Cerebellar cortex (tissue), 1 donor: ENCODE measurements around the gene BRD1.
A peak's percentile ranks its signal among the peaks of the same experiment; 100 is the strongest.
"Not testable (repeated sequence)": the region's sequence is repeated elsewhere in the genome, so short reads cannot be mapped to it uniquely, and the experiment has no call there.

Experiments used
- DNase-seq: peaks from one replicate; pipeline ENCODE4 v3.0.0-alpha.2; 2015; ENCODE audit warnings: low spot score

BRD1 gene

GRCh38 chr22:49783926-49784629 lies 43.6 kb downstream of the BRD1 start:
- DNase-seq: no peak

- no peak for DNase-seq
Measured at GRCh38 chr22:49783036-49783746, 44.5 kb downstream of the BRD1 start.

DNA sequence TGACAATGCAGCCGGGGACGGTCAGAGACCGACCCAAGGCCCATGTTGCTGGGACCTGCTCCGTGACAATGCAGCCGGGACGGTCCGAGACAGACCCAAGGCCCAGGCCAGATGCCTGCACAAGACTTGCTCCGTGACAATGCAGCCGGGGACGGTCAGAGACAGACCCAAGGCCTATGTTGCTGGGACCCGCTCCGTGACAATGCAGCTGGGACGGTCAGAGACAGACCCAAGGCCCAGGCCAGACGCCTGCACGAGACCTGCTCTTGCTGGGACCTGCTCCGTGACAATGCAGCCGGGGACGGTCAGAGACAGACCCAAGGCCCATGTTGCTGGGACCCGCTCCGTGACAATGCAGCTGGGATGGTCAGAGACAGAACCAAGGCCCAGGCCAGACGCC lies 45.8 kb downstream of the BRD1 start:
- not testable (repeated sequence) for DNase-seq

DNA sequence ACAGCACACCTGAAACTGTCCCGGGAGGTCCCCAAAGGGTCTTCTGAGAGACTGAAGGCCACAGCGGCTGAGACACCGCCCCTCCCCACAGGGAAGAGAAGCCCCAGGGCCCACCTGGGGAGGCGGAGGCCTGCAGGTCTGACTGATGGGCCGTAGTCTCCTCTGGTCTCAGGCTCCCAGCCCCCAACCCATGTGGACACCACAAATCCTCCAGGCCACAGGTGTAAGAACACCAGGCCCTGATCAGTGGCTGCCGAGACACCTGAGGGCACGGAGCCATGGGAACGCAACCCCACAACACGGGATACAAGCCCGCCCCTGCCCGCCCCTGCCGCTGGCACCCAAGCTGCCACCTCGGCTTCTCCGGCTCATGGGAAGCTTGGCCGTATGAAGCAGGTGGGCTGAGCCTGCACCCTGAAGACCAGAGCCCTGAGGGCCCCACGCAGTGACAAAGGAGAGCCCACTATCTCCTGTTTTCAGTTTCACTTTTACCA lies 46.3 kb downstream of the BRD1 start:
- DNase-seq: no peak

DNA sequence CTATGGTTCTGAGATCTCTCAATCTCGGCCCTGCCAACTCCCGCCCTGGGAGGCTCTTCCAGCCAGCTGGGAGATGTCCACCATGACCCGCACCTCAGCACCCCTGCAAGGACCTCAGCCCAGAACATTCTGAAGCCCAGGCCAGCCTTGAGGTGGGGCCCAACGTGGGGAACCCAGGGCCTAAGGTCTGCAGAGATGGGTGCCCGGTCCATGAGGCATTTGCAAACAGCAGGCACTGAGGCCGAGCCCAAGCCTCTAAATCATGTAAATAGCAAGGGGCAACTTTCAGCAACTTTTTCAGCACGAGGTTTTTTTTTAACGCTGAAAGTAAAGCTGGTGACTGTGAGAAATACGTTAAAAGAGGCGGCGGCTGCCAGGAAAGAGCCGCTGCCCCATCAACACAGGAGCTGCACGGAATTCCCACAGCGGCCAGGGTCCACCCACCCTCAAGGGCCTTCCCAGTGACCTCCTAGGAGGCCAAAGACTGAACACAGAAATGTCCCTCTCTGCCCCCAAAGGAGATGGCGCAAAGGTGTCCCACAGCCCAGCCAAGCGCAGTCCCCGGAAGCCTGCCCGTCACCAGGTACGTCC lies 46.9 kb downstream of the BRD1 start:
- DNase-seq: no peak

DNA sequence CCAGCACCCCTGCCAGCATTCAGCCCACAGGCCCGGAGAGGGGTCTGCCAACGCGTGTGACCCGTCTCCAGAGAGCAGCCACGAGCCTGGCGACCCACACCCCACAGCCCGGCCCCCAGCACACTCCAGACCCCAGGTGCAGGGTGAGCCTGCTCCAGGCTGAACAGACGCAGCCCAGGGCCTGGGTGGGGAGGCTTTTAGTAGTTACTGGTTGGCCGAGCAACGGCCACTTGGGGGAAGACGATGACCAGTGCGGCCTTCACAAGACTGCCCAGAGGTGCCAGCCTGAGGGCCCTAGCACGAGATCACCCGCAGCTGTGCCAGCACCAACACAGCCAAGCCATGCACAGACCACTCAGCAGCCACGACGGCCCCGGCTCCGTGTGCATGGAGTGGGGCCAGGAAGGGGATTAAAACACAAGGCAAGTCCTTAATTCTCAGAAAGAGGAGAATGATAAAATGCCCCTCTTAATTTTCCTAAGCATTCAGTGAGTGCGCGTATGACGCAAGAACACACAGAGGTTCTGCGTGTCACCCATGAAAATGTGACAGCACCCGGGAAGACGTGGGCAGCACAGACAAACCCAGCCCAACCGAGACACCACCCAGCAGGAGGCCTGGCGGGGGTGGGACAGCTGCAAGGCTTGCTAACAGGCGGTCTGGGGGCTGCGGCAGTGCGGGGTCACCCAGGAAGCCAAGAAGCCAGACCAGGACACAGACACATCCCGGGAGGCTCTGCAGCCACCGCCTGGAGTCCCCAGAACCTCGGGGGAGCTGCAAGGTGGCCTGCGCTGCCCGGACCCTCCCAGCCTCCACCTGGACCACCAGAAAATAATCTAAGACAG lies 47.6 kb downstream of the BRD1 start:
- DNase-seq: no peak

- DNase-seq: no peak
Measured at GRCh38 chr22:49779211-49779610, 48.5 kb downstream of the BRD1 start.

DNA sequence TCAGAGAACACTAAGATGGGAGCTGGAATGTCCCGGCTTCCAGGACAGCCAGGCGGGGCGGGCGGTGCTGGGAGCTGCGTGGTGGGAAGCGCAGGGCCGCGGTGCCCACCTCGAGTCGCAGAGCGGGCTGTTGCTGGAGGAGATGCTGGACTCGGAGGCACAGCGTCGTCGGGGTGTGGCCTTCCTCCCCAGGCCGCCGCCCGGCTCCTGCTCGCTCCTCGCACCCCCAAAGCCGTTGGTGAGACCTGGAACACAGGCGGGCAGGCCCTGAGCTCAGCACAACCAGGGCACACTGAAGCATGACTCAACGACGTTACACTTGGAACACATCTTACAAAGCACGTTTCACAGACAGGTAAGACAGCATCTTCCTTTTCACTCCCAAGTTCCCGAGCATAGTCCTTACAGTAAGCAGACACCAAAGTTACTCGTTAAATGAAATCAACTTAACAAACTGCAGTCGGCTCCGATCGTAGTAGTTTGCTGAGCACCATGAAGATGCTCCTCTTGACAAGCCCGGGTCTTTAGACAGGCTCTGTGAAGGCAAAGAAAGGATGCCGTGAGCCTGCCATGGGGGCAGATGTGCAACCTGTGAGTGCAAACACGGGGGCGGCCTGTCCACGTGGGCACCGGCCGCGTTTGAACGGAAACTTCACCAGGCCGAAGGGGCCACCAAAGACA lies 50.0 kb downstream of the BRD1 start:
- no peak for DNase-seq

DNA sequence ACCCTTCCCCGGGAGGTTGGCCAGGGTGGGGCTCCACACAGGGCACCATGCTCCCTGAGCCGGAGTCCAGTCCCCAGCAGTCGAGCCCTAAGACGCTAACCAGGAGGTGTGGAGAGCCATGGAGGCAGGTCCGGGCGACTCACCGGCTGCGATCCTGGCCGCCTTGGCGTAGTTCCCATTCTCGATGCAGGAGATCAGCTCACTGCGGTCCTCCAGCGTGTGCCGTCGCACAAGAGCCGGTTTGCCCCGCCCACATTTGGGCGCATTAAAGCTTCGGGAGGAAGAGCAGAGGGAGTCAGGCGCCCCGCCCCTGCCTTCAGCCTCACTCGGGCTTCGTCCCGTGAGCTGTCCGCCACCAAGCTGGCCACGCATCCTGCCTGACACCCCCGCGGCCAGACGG lies 50.8 kb downstream of the BRD1 start:
- DNase-seq: no peak

DNA sequence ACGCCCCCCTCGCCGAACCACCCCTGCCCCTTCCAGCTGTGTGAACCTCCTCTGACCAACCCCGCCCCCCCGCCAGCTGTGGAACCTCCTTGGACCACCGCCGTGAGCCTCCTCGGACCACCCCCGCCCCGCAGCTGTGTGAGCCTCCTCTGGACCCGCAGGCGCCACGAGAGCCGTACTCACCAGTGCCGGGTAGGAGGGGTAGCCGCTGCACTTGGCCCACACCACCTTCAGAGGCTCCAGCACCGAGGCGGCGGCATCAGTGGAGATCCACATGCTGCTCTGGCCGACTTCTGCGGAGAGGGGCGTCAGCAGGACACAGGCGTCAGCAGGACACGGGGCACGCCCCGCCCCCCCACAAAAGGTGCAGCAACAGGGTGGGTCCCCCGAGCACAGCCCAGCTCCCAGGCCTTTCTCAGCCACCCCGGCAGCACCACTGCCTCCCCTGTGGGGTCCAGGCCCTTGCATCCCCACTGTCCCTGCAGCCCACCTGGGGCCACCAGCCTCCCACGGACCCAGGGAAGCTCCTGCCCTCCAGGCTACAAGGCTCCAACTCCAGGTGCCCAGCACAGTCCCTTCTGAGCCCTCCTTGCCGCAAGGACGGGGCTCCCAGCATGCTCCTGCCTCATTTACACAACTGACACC lies 51.7 kb downstream of the BRD1 start:
- no peak for DNase-seq

DNA sequence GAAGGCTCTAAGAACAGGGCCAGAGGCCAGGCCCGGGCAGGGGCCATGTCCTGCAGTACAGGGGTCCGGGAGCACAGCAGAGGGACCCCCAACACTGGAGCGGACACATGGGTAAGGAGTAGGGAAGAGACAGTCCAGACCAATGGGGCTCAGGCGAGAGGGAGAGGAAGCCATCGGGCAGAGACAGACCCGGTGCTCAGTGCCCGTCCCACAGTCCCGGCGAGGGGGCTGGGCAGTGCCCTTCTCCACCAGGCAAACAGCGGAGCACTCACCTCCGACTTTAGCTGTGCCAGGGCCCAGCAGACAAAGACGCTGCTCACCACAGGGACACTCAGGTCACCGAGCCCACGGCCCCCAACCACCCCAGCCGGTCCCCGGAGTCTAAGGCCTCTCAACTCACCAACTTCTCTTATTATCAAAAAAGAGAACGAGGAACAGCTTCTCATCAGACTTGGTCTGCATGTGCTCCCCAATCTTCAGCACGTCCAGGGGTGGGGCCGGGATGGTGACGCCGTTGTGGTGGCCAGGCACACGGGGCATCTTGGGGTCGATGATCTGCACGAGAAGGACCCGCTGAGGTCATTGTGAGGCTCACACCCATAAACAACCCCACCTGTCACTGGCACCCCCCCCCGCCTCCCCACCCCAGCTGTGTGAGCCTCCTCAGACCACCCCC lies 52.3 kb downstream of the BRD1 start:
- no peak for DNase-seq

GRCh38 chr22:49774499-49775151 lies 53.0 kb downstream of the BRD1 start:
- no peak for DNase-seq

DNA sequence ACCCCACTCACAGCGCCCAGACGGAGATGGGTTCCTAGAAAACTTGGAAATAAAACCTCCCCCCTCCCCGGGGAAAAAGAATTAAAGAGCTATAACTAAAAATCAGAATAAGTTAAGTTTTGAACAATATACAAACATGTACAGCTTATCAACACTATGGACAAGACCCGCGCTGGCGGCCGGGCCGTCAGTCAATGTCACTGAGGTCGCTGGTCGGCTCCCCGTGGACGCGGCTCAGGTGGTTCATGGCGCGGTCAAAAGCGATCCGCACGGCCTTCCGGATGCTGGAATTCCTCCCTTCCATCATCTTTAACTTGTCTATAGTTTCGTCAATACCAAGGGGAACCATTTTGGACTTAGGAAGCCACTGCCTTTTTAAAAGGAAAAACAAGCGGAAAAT lies 53.6 kb downstream of the BRD1 start:
- no peak for DNase-seq

- DNase-seq: no peak
Measured at GRCh38 chr22:49773531-49773930, 54.1 kb downstream of the BRD1 start.

- no peak for DNase-seq
Measured at GRCh38 chr22:49772692-49773091, 55.0 kb downstream of the BRD1 start.

DNA sequence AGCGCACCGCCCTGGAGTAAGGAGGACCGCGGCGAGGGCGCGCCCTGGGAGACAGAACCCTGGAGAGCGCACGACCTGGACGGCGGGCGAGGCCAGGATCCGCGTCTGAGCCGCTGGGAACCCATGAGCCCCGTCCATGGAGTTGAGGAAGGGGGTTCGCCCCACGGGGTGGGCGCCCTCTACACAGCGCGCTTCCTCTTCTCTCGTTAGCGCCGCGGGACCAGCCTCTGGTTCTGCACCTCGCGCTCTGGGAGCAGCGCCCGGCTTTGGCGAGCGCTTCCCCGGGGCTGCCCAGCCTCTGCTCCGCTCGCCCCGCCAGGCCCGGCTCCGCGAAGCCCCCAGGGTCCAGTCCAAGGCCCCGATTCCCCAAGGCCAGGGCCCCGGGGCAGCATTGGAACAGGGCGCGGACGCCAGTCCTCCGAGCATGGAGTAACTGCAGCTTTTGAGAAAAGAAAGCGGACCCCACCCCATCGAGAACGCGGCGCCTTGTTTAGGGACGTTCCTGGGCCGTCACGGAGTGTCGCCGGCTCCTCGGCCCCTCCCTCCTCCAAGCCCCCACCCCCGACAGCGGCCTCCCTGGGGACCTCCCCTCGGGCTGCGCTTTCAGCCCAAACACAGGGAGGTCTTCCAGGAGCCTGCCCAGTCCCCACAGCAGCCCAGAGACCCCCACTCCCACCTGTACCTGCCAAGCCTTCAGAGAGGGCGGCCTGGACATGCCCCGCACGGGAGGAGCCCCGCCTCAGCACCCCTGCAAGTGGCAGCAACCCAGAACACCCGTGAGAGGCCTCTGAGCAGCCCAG lies 56.2 kb downstream of the BRD1 start:
- no peak for DNase-seq

DNA sequence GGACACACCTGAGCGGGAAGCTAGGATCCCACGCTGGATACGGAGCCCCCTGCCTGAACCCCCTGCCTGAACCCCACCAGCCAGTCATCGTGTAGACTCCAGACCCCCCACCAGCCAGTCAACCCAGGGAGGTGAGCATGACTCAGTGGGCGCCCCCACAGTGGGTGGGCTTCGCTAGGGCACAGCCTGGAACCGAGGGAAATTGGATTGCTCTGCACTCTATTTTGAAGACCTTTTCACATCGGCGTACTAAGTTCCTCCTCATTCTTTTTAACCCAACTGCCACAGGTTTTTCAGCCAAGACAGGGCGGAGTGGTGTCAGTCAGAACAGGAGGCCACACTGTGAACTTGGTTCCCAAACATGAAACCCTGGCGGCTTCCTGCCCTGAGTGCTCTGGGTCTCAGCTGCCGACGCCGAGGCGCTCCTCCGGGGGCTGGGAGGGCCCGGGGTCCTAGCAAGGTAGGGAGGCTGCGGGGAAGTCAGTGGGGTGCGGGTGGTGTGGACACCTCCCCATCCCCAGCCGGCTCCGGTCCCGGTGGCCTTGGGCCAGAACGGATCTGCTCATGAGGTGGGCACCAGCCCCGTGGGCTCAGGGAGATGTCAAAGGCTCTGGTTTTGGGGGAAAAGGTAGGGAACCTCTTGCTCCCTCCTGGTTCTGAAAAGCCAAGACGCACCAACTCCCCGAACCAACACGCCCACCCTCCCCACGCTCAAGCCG lies 57.0 kb downstream of the BRD1 start:
- peak; percentile 33 for DNase-seq

DNA sequence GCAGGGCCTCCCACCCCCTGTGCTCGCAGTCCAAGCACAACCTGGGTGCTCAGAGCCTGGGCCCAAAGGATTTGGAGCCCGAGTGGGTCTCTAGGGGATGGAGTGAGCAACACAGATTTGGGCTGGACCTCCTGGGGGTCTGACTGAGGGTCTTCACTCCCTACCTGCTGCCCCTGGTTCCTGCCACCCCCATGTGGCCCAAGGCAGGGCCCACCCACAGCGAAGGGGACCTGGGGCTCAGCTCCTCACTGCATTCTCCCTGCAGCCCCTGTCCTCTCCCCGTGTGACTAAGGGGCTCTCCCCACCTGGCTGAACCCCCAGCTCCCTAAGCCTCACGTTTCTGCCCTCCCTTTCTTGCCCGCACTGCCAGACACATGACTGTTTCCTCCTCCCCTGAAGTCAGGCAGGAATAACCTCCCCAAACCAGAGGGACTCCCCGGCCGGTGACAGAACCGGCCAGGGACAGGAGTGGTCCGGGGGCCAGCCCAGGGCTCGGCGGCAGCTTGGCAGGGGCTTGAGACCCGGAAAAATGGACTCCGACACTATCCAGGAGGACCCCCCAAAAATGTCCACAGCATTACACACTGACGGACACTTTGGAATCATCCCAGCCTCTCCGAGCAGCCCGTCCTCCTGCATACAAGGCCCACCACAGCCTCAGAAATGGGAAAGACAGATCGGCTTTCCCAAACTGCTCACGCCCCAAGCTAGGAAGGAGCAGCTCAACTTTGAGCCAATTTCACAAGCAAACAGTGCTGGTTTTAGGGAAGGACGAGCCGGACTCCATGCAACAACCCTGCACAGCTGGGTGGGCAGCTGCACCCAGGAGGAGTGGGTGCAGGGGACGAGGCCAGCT lies 57.8 kb downstream of the BRD1 start:
- no peak for DNase-seq
